Measurements from ENCODE around the gene TRAF6. TPM values are rescaled to one million over a fixed set of nuclear protein-coding genes. Genes with fewer than 3 reads are reported as not detected.

Gene TRAF6
- total RNA-seq, 2 donors from 2014 or later = 10.0 to 11.4 TPM

DNA sequence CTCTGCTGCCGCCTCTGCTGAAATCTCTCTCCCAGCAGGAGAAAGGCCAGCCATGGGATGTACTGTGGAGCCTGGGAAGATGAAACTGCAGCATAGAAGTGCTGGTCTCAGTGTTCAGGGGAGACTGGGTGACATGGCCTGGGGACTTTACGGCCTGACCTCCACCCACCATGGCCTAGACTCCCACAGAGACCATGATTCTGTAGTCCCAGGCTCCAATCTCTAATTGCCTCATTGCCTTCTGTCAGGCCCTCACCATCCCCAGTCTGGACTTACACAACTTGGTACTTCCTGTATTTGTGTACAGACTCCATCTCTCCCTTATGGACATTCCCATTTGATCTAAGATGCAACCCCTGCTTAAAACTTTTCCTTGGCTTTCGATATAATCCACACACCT, 43.1 kb downstream of the TRAF6 start:
- H3K4me1 ChIP-seq (ENCODE audit: control insufficient read depth, insufficient read depth, low read length) = peaks cover 9% of the 10 kb centered on the region
- no peak for DNase-seq
- TF ChIP-seq CTCF (conservative IDR thresholded peaks at IDR 0.05) = no peak
- no peak overlapping the region for H3K4me3 ChIP-seq (ENCODE audit: low read length)
- Mint-ChIP-seq H3K9me3 (peaks cover 3% of the 10 kb centered on the region), H3K4me1 (peaks cover 21% of the 10 kb centered on the region), H3K36me3 (ENCODE audit: low read depth) (peaks cover 3% of the 10 kb centered on the region), H3K27ac (no peak overlapping the region), H3K27me3 (ENCODE audit: insufficient read depth) (peaks cover 87% of the 10 kb centered on the region), H3K4me3 (no peak overlapping the region)
- H3K27ac ChIP-seq (ENCODE audit: low read depth, low read length) = no peak overlapping the region
- 80 to 96% methylated on average over 1 to 3 of the region's 3 CpGs for WGBS, 2 experiments (ENCODE audit: insufficient coverage in 1 of 2, insufficient read length in 1 of 2)
- peaks cover 71% of the 10 kb centered on the region for H3K27me3 ChIP-seq (ENCODE audit: control insufficient read depth, insufficient read depth, low read length, poor library complexity, severe bottlenecking)
- H3K9ac ChIP-seq (ENCODE audit: extremely low read depth, low read length, poor library complexity, severe bottlenecking) = no peak overlapping the region
- H3K36me3 ChIP-seq (ENCODE audit: control insufficient read depth, insufficient read depth, low read length) = no peaks in the 10 kb centered on the region
- H3K9me3 ChIP-seq (ENCODE audit: control insufficient read depth, low read length) = peaks cover 11% of the 10 kb centered on the region

DNA sequence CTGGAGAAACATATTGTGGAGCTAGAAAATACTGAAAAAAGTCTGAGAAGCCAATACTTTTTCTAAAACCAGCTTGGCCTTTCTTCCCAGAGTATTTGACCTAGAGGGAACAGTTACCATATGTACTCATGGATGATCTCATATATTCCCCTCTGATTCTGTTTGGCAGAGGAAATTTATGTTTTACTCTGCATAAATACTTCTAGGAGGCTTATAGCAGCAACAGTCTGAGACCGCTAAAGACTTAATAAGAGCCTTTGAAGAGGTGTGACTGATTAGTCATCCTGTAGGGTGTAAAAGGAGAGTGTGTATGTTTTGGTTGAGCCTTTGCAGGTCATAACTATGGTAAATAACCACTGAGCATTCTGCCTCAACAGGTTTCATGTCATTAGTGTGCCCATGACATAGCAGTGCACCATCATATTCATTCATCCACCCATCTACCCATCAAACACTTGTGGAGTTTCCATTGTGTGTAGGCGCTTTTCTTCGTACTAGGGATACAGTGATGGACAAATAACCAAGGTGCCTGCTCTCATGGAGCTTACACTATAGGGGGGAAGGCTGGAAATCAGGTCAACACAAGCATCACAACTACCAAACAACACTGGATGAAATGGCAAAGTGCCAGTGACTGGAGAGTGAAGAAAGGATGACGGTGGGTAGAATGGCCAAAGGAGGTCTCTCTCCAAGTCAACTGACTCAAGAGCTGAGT, 44.5 kb downstream of the TRAF6 start:
- Mint-ChIP-seq H3K27ac (no peak overlapping the region), H3K4me1 (peaks cover 21% of the 10 kb centered on the region), H3K36me3 (ENCODE audit: low read depth) (peaks cover 3% of the 10 kb centered on the region), H3K4me3 (no peak overlapping the region), H3K27me3 (ENCODE audit: insufficient read depth) (peaks cover 86% of the 10 kb centered on the region), H3K9me3 (peaks cover 3% of the 10 kb centered on the region)
- no peak overlapping the region for H3K9ac ChIP-seq (ENCODE audit: extremely low read depth, low read length, poor library complexity, severe bottlenecking)
- H3K4me3 ChIP-seq (ENCODE audit: low read length) = no peak overlapping the region
- H3K36me3 ChIP-seq (ENCODE audit: control insufficient read depth, insufficient read depth, low read length) = no peaks in the 10 kb centered on the region
- peaks cover 11% of the 10 kb centered on the region for H3K9me3 ChIP-seq (ENCODE audit: control insufficient read depth, low read length)
- WGBS, 2 experiments (ENCODE audit: insufficient coverage in 1 of 2, insufficient read length in 1 of 2) = 97 to 100% methylated on average over 1 to 4 of the region's 4 CpGs
- H3K27ac ChIP-seq (ENCODE audit: low read depth, low read length) = no peak overlapping the region
- TF ChIP-seq CTCF (conservative IDR thresholded peaks at IDR 0.05) = no peak
- H3K4me1 ChIP-seq (ENCODE audit: control insufficient read depth, insufficient read depth, low read length) = peaks cover 9% of the 10 kb centered on the region
- DNase-seq = no peak
- H3K27me3 ChIP-seq (ENCODE audit: control insufficient read depth, insufficient read depth, low read length, poor library complexity, severe bottlenecking) = peaks cover 70% of the 10 kb centered on the region

- peaks cover 11% of the 10 kb centered on the region for H3K9me3 ChIP-seq (ENCODE audit: control insufficient read depth, low read length)
- no peak overlapping the region for H3K27ac Mint-ChIP-seq
- H3K9me3 Mint-ChIP-seq = peaks cover 3% of the 10 kb centered on the region
- peaks cover 9% of the 10 kb centered on the region for H3K4me1 ChIP-seq (ENCODE audit: control insufficient read depth, insufficient read depth, low read length)
- no peak overlapping the region for H3K4me3 ChIP-seq (ENCODE audit: low read length)
- no peak for DNase-seq
- H3K27me3 ChIP-seq (ENCODE audit: control insufficient read depth, insufficient read depth, low read length, poor library complexity, severe bottlenecking) = peaks cover 73% of the 10 kb centered on the region
- H3K27me3 Mint-ChIP-seq (ENCODE audit: insufficient read depth) = peaks cover 85% of the 10 kb centered on the region
- H3K9ac ChIP-seq (ENCODE audit: extremely low read depth, low read length, poor library complexity, severe bottlenecking) = no peak overlapping the region
- no peak for TF ChIP-seq CTCF (conservative IDR thresholded peaks at IDR 0.05)
- H3K36me3 ChIP-seq (ENCODE audit: control insufficient read depth, insufficient read depth, low read length) = no peaks in the 10 kb centered on the region
- H3K4me3 Mint-ChIP-seq = no peak overlapping the region
- H3K36me3 Mint-ChIP-seq (ENCODE audit: low read depth) = peaks cover 3% of the 10 kb centered on the region
- peaks cover 27% of the 10 kb centered on the region for H3K4me1 Mint-ChIP-seq
- WGBS, 2 experiments (ENCODE audit: insufficient coverage in 1 of 2, insufficient read length in 1 of 2) = 79 to 100% methylated on average over 1 to 3 of the region's 3 CpGs
- no peak overlapping the region for H3K27ac ChIP-seq (ENCODE audit: low read depth, low read length)
Measured at GRCh38 chr11:36464720-36465119, 45.4 kb downstream of the TRAF6 start.
